Neural crest cell (in vitro differentiated cells): ENCODE measurements around the gene RARG. TPM values are rescaled to one million over a fixed set of nuclear protein-coding genes. Genes with fewer than 3 reads are reported as not detected.

ENCODE experiments used
- DNase-seq: peaks from one replicate; pipeline ENCODE4 v3.0.0; 2021; ENCODE audit warnings: low read depth, mixed read lengths, low spot score
- H3K27ac Mint-ChIP-seq: one replicate; pipeline ENCODE4 v1.8.0; 2021; ENCODE audit warnings: mild to moderate bottlenecking, mixed read lengths; ENCODE audit not compliant: unreplicated experiment
- H3K27me3 Mint-ChIP-seq: 2 replicates; pipeline ENCODE4 v1.8.0; 2021; ENCODE audit warnings: low read depth, mild to moderate bottlenecking, mixed read lengths
- H3K36me3 Mint-ChIP-seq: 2 replicates; pipeline ENCODE4 v1.8.0; 2021; ENCODE audit warnings: low read depth, mild to moderate bottlenecking, mixed read lengths
- H3K4me1 Mint-ChIP-seq: 2 replicates; pipeline ENCODE4 v1.8.0; 2021; ENCODE audit warnings: mixed read lengths
- H3K4me3 Mint-ChIP-seq: one replicate; pipeline ENCODE4 v1.8.0; 2021; ENCODE audit warnings: mild to moderate bottlenecking, mixed read lengths
- H3K9me3 Mint-ChIP-seq: 2 replicates; pipeline ENCODE4 v1.8.0; 2021; ENCODE audit warnings: mixed read lengths
- total RNA-seq: library from RNA; stranded (reverse); gene quantifications from 2 replicates; pipeline ENCODE4 v1.2.1, GENCODE V29; 2021
- TF ChIP-seq, protein P1 (sequence below): fragments of 200-600 bp; sonication (generic); conservative IDR thresholded peaks from 2 replicates; pipeline ENCODE4 v1.5.0; 2021; ENCODE audit warnings: antibody characterized with exemption, mild to moderate bottlenecking

Gene RARG
- total RNA-seq, 1 donor from 2014 or later = 5.4 TPM

DNA sequence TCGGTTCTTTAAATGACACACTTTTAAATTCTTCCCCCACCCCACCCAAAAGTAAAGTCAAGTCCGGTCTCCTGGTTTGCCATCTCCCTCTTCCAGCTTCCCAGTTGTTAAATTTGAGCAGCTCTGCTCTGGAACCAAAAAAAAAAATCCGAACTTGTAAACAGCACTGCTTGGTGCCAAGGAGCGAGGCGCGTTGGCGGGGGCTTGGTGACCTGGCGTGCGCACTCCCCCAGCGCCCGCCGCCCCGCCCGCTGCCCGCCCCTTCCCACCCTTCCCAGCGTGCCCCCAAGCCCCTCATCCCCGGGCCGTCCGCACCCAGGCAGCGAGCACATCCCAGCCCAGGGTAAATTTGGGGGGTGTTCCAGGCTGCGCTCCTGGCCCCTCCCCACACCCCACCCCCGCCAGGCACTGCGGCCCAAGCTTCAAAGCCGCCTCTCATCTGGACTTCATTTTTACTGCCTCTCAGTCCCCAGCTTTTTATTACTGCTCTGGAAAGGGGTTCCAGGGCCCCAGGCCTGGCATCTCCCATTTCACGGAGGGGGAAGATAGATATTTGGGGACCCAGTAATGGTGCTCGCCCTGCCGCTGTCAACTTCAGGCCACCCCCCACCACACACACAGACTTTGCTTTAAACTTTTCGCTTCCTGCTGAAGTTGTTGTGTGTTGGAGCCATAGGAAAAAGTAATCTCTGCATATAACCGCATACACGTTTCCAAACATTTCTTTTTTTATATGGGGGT, 13.3 kb downstream of the RARG start:
- H3K36me3 Mint-ChIP-seq = no peaks in the 10 kb centered on the region
- H3K27me3 Mint-ChIP-seq = peaks cover 63% of the 10 kb centered on the region
- TF ChIP-seq, protein P1, sequence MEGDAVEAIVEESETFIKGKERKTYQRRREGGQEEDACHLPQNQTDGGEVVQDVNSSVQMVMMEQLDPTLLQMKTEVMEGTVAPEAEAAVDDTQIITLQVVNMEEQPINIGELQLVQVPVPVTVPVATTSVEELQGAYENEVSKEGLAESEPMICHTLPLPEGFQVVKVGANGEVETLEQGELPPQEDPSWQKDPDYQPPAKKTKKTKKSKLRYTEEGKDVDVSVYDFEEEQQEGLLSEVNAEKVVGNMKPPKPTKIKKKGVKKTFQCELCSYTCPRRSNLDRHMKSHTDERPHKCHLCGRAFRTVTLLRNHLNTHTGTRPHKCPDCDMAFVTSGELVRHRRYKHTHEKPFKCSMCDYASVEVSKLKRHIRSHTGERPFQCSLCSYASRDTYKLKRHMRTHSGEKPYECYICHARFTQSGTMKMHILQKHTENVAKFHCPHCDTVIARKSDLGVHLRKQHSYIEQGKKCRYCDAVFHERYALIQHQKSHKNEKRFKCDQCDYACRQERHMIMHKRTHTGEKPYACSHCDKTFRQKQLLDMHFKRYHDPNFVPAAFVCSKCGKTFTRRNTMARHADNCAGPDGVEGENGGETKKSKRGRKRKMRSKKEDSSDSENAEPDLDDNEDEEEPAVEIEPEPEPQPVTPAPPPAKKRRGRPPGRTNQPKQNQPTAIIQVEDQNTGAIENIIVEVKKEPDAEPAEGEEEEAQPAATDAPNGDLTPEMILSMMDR = no peak
- no peak overlapping the region for H3K27ac Mint-ChIP-seq
- peak overlapping the region; percentile 87 for H3K4me3 Mint-ChIP-seq
- no peaks in the 10 kb centered on the region for H3K9me3 Mint-ChIP-seq
- no peak for DNase-seq
- peaks cover 74% of the 10 kb centered on the region for H3K4me1 Mint-ChIP-seq

DNA sequence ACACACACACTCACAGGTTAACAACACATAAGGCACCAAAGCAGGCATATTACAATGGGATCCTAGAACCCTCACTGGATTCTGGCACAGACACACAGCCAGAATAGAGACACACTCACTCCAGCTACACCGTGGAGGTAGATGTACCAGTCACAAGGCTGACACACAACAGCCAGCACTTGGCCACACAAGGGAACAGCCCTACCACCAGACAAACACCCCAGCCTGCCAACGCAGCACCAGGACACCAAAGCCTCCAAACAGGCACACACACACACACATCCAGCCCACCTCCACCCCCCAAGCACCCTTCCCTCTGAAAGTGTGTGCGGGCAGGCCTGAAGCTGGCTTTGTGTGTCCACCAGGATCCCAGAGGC, 14.1 kb downstream of the RARG start:
- Mint-ChIP-seq H3K36me3 (no peaks in the 10 kb centered on the region), H3K27ac (no peak overlapping the region), H3K9me3 (no peaks in the 10 kb centered on the region), H3K4me3 (peak overlapping the region; percentile 82), H3K4me1 (peaks cover 72% of the 10 kb centered on the region), H3K27me3 (peaks cover 65% of the 10 kb centered on the region)
- TF ChIP-seq, protein P1 = no peak
- no peak for DNase-seq

DNA sequence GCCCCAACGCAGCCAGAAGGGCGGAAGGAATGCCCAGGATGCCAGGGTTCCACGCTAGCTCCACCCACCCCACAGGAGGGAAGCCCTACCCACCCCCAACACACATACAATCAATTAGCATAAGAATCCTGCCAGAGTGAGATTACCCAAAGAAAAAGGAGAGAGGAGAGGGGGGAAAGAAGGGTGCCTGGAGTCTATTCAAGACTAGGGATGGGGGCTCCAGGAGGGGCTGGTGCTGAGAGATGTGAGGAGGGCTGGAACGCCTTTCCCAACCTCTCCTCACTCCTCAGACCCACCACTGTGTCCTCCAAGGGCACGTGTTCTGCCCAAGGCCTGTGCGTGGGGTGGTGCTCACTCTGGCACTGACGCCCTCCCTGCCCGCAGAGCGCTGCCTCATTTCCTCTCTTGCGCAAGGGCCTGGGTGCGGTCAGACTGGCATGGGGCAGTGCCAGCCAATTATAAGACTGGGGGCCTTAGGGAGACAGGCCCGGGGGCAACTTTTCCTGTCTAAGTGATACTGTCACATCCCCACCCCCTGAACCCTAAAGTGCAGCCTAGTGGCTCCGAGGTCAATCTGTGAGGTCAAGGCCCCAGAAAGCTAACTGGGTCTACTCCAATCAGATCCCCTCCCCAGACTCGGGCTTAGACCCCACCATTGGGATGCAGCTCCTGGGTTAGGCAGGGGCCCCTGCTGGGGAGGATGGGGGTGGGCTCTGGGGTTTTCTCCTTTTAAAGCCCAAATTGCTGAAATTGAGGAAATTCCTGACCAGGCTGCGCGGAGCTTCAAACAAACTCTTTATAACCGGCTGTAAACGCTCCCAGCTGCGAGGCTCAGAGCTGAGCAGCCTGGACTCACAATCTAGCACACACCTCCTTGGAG, 14.7 kb downstream of the RARG start:
- no peak for DNase-seq
- H3K9me3 Mint-ChIP-seq = no peaks in the 10 kb centered on the region
- TF ChIP-seq, protein P1 = no peak
- H3K4me1 Mint-ChIP-seq = peaks cover 65% of the 10 kb centered on the region
- H3K27me3 Mint-ChIP-seq = peaks cover 65% of the 10 kb centered on the region
- no peak overlapping the region for H3K27ac Mint-ChIP-seq
- no peaks in the 10 kb centered on the region for H3K36me3 Mint-ChIP-seq
- peak overlapping the region; percentile 82 for H3K4me3 Mint-ChIP-seq

DNA sequence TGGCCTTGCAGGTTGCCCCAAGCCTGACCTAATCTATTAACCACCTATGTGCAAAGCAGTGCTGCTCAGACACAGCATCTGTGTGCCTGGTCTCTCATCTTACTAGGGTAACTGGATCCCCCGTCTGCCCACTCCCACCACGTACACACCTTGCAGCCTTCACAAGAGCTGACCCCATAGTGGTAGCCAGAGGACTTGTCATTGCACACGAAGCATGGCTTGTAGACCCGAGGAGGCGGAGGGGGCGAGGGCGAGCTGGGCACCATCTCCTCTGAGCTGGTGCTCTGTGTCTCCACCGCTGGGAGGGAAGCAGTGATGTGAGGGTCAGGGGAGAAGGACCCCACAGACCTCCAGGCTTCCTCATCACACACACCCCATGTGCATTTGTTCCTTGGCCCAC, 16.5 kb downstream of the RARG start:
- Mint-ChIP-seq H3K36me3 (no peaks in the 10 kb centered on the region), H3K4me1 (peaks cover 55% of the 10 kb centered on the region), H3K27me3 (peaks cover 57% of the 10 kb centered on the region), H3K4me3 (peak overlapping the region; percentile 35), H3K27ac (no peak overlapping the region), H3K9me3 (no peaks in the 10 kb centered on the region)
- TF ChIP-seq, protein P1 = no peak
- DNase-seq = no peak

DNA sequence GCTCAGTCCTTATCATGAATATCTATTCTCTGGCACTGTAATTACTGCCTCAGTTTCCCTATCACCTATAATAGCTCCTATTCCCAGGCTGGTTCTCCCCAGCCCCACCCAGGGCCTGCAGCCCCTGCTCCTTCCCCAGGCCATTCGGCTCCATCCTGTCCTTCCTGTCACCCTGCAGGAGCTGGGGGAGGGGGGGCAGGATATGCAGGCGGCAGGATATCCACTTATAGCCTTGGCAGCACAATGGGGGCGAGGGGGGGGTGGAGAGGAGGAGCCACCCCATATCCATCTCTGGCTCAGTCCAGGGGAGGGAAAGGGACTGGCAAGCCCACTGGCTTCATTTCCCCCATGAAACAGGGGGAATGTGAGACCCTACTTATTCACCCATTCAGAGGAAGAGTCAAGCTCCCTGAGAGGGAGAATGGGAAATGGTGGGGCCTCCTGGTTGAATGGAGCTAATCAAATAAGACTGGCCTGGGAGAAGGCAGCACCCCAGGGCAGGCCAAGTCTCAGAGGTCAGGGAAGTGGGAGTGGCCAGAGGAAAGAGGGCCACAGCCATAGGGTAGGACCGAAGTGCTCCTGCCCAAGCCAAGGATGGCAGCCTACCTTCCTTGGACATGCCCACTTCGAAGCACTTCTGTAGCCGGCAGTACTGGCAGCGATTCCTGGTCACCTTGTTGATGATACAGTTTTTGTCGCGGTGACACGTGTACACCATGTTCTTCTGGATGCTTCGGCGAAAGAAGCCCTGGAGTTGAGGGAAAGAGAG, 17.1 kb downstream of the RARG start:
- peaks cover 53% of the 10 kb centered on the region for H3K27me3 Mint-ChIP-seq
- peaks cover 52% of the 10 kb centered on the region for H3K4me1 Mint-ChIP-seq
- TF ChIP-seq, protein P1 = no peak
- no peak overlapping the region for H3K4me3 Mint-ChIP-seq
- no peaks in the 10 kb centered on the region for H3K9me3 Mint-ChIP-seq
- no peak overlapping the region for H3K27ac Mint-ChIP-seq
- no peaks in the 10 kb centered on the region for H3K36me3 Mint-ChIP-seq
- no peak for DNase-seq
